TTC549 (cell line): ENCODE data around the gene CAMK1D.
"Not testable (repeated sequence)": the region's sequence is repeated elsewhere in the genome, so short reads cannot be mapped to it uniquely, and the experiment has no call there.

Experiments used
- FAIRE-seq: peaks from 2 replicates; lab custom pipeline; 2012; peaks lifted over from hg19 to GRCh38; lab: Jason Lieb, UNC

CAMK1D gene

GRCh38 chr10:12526311-12526710 is 177.0 kb downstream of the CAMK1D start:
- no peak for FAIRE-seq

GRCh38 chr10:12529976-12530375 is 180.6 kb downstream of the CAMK1D start:
- FAIRE-seq = no peak

- FAIRE-seq = no peak
These were observed 182.2 kb downstream of the CAMK1D start for GRCh38 chr10:12531305-12532220.

- FAIRE-seq = no peak
These were observed 183.8 kb downstream of the CAMK1D start for GRCh38 chr10:12533151-12533550.

- FAIRE-seq = no peak
These were observed 184.4 kb downstream of the CAMK1D start for GRCh38 chr10:12533723-12534122.

GRCh38 chr10:12534824-12535223 is 185.5 kb downstream of the CAMK1D start:
- no peak for FAIRE-seq

GRCh38 chr10:12535656-12536055 is 186.3 kb downstream of the CAMK1D start:
- no peak for FAIRE-seq

GRCh38 chr10:12538491-12538995 is 189.2 kb downstream of the CAMK1D start:
- no peak for FAIRE-seq

GRCh38 chr10:12539350-12540164 is 190.2 kb downstream of the CAMK1D start:
- no peak for FAIRE-seq

GRCh38 chr10:12540341-12540781 is 191.0 kb downstream of the CAMK1D start:
- FAIRE-seq = no peak

GRCh38 chr10:12541446-12542067 is 192.2 kb downstream of the CAMK1D start:
- FAIRE-seq = no peak

- FAIRE-seq = no peak
These were observed 192.9 kb downstream of the CAMK1D start for GRCh38 chr10:12542133-12542670.

- no peak for FAIRE-seq
These were observed 194.2 kb downstream of the CAMK1D start for GRCh38 chr10:12543589-12543988.

GRCh38 chr10:12546160-12546802 is 196.9 kb downstream of the CAMK1D start:
- FAIRE-seq = not testable (repeated sequence)

- no peak for FAIRE-seq
These were observed 198.0 kb downstream of the CAMK1D start for GRCh38 chr10:12547301-12547771.

GRCh38 chr10:12549297-12549696 is 199.9 kb downstream of the CAMK1D start:
- no peak for FAIRE-seq

GRCh38 chr10:12550994-12551393 is 201.6 kb downstream of the CAMK1D start:
- no peak for FAIRE-seq

- no peak for FAIRE-seq
These were observed 206.7 kb downstream of the CAMK1D start for GRCh38 chr10:12556039-12556438.

GRCh38 chr10:12559578-12560178 is 210.3 kb downstream of the CAMK1D start:
- FAIRE-seq = no peak

- FAIRE-seq = no peak
These were observed 212.0 kb downstream of the CAMK1D start for GRCh38 chr10:12561307-12561706.

- FAIRE-seq = no peak
These were observed 212.4 kb downstream of the CAMK1D start for GRCh38 chr10:12561720-12562119.
